Parathyroid adenoma (tissue), 2 donors: Measurements from ENCODE around the gene POLR1F.

Experiments
- H2AFZ ChIP-seq: fragments of 300-600 bp; sonication (generic); one replicate; pipeline ENCODE4 v1.7.0; 2017; ENCODE audit warnings: antibody characterized with exemption, mild to moderate bottlenecking
- H3K27ac ChIP-seq: fragments of 300-600 bp; sonication (generic); one replicate; pipeline ENCODE4 v1.7.0; 2017
- H3K27me3 ChIP-seq: fragments of 300-600 bp; sonication (generic); one replicate; pipeline ENCODE4 v1.7.0; 2017; ENCODE audit warnings: low read length; ENCODE audit not compliant: control insufficient read depth, insufficient read depth
- H3K36me3 ChIP-seq: fragments of 300-600 bp; sonication (generic); one replicate; pipeline ENCODE4 v1.7.0; 2017; ENCODE audit warnings: low read length; ENCODE audit not compliant: control insufficient read depth, insufficient read depth
- H3K4me1 ChIP-seq: fragments of 300-600 bp; sonication (generic); one replicate; pipeline ENCODE4 v1.7.0; 2017; ENCODE audit warnings: control low read depth
- H3K4me2 ChIP-seq: fragments of 300-600 bp; sonication (generic); one replicate; pipeline ENCODE4 v1.7.0; 2017; ENCODE audit warnings: low read length
- H3K4me3 ChIP-seq: fragments of 300-600 bp; sonication (generic); one replicate; pipeline ENCODE4 v1.7.0; 2017; ENCODE audit warnings: low read depth, low read length
- H3K79me2 ChIP-seq: fragments of 300-600 bp; sonication (generic); one replicate; pipeline ENCODE4 v1.7.0; 2017; ENCODE audit warnings: control low read depth
- H3K9ac ChIP-seq: fragments of 300-600 bp; sonication (generic); one replicate; pipeline ENCODE4 v1.7.0; 2017; ENCODE audit warnings: mild to moderate bottlenecking
- H3K9me3 ChIP-seq: fragments of 300-600 bp; sonication (generic); one replicate; pipeline ENCODE4 v1.7.0; 2017; ENCODE audit warnings: low read length; ENCODE audit not compliant: control insufficient read depth
- CTCF ChIP-seq: fragments of 300-600 bp; sonication (generic); IDR thresholded peaks from one replicate; pipeline ENCODE4 v1.7.0; 2017; ENCODE audit warnings: antibody characterized with exemption, mild to moderate bottlenecking
- donor health status: primary hyperparathyroidism.

Gene POLR1F, protein sequence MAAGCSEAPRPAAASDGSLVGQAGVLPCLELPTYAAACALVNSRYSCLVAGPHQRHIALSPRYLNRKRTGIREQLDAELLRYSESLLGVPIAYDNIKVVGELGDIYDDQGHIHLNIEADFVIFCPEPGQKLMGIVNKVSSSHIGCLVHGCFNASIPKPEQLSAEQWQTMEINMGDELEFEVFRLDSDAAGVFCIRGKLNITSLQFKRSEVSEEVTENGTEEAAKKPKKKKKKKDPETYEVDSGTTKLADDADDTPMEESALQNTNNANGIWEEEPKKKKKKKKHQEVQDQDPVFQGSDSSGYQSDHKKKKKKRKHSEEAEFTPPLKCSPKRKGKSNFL

DNA sequence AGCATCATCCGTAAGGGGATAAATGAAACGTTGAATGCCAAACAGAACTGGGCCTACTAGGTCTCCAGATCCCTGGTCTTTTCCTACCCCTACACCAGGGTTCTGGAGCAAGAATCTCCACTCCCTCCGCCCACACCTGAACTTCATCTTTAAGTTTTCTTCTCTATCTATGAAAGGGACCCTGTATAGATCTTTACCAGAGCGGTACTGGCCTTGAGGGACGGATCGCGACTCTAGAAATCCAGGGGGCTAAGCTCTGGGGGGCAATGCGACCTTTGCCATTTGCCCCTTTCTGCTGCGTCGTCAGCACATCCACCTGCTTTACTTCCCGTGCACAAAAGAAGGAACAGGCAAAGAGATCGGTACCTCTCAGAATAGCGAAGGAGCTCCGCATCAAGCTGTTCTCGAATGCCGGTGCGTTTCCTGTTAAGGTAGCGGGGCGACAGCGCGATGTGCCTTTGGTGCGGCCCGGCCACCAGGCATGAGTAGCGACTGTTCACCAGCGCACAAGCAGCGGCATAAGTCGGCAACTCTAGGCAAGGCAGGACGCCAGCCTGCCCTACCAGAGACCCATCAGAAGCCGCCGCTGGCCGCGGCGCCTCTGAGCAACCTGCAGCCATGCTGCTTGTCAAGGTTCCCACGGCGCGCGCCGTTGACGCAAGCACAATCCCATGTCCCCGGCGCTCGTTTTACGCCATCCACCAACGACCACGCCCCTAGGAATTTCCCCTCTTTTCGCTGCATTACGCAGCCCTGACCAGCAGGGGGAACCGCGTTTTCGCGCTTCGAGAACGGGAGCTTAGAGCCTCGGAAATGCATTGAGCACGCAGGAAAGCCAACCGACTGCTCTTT is at the start of gene POLR1F:
TSS of gene POLR1F (minus strand) at position 641 of the 852 bp plus-strand sequence. CDS start at position 620, 21 bp downstream.
- H3K79me2 ChIP-seq: peaks cover 6% of the 10 kb centered on the region
- no peaks in the 10 kb centered on the region for H3K36me3 ChIP-seq
- H3K27ac ChIP-seq: peak within 1 kb of the TSS; percentile 50
- peak within 1 kb of the TSS; percentile 92 for H3K4me3 ChIP-seq
- H3K4me2 ChIP-seq: peak within 1 kb of the TSS; percentile 70
- peak within 1 kb of the TSS; percentile 2 for H3K9ac ChIP-seq
- peak within 1 kb of the TSS; percentile 89 for H2AFZ ChIP-seq
- H3K9me3 ChIP-seq: no peaks in the 10 kb centered on the region
- H3K27me3 ChIP-seq: no peaks in the 10 kb centered on the region
- H3K4me1 ChIP-seq: peaks cover 4% of the 10 kb centered on the region
- TF ChIP-seq CTCF: peak; percentile 93

GRCh38 chr7:19754521-19755116 is 45.8 kb upstream of the POLR1F start:
- H3K9ac ChIP-seq: no peak overlapping the region
- no peaks in the 10 kb centered on the region for H3K27me3 ChIP-seq

GRCh38 chr7:19752020-19752419 is 43.2 kb upstream of the POLR1F start:
- Histone ChIP-seq H3K27me3 (no peaks in the 10 kb centered on the region), H3K9ac (no peak overlapping the region), H3K36me3 (no peaks in the 10 kb centered on the region), H2AFZ (no peak overlapping the region), H3K9me3 (no peaks in the 10 kb centered on the region), H3K4me2 (no peak overlapping the region), H3K4me1 (no peaks in the 10 kb centered on the region), H3K4me3 (no peak overlapping the region), H3K79me2 (no peaks in the 10 kb centered on the region), H3K27ac (no peak overlapping the region)
- TF ChIP-seq CTCF: no peak

More at GRCh38 chr7:19754521-19755116, 45.8 kb upstream of the POLR1F start:
- Histone ChIP-seq H3K4me3 (no peak overlapping the region), H3K4me2 (no peak overlapping the region), H3K4me1 (no peaks in the 10 kb centered on the region), H3K79me2 (no peaks in the 10 kb centered on the region), H3K36me3 (no peaks in the 10 kb centered on the region), H2AFZ (no peak overlapping the region), H3K27ac (no peak overlapping the region), H3K9me3 (no peaks in the 10 kb centered on the region)
- peak; percentile 35 for TF ChIP-seq CTCF

- no peak overlapping the region for H3K4me3 ChIP-seq
- no peak overlapping the region for H3K9ac ChIP-seq
- no peaks in the 10 kb centered on the region for H3K27me3 ChIP-seq
- no peak overlapping the region for H3K4me2 ChIP-seq
- no peak overlapping the region for H2AFZ ChIP-seq
- no peaks in the 10 kb centered on the region for H3K36me3 ChIP-seq
- H3K79me2 ChIP-seq: no peaks in the 10 kb centered on the region
- H3K9me3 ChIP-seq: no peaks in the 10 kb centered on the region
- H3K4me1 ChIP-seq: no peaks in the 10 kb centered on the region
- no peak overlapping the region for H3K27ac ChIP-seq
- no peak for TF ChIP-seq CTCF
These were observed 40.8 kb upstream of the POLR1F start for GRCh38 chr7:19749658-19750057.
